HL-60 (cell line): Measurements from ENCODE around the gene HLA-DRB1.

Experiments used
- DNase-seq, 2 experiments: peaks; one replicate each; pipeline ENCODE4 v3.0.0-alpha.2; 2010 to 2020; ENCODE audit warnings: low read depth in 1 of 2, low spot score in 1 of 2
- H3K27ac ChIP-seq: fragments of 250-450 bp; sonication (Bioruptor Pico); replicated peaks from 2 replicates; pipeline ENCODE4 v1.5.1; 2020; ENCODE audit warnings: mild to moderate bottlenecking, moderate library complexity
- H3K27me3 ChIP-seq: fragments of 250-450 bp; sonication (Bioruptor Pico); 2 replicates; pipeline ENCODE4 v1.5.1; 2021; ENCODE audit warnings: mild to moderate bottlenecking, moderate library complexity; ENCODE audit not compliant: insufficient read depth, poor library complexity, severe bottlenecking
- H3K4me3 ChIP-seq: replicated peaks from 2 replicates; pipeline ENCODE4 v1.5.1; 2011; ENCODE audit warnings: mild to moderate bottlenecking, control low read depth, low read length; ENCODE audit not compliant: insufficient read depth
- GABPA ChIP-seq: IDR thresholded peaks from 2 replicates; pipeline ENCODE4 v1.6.1; 2012; ENCODE audit warnings: low read depth
- POLR2AphosphoS5 ChIP-seq: IDR thresholded peaks from 2 replicates; pipeline ENCODE4 v1.6.1; 2012; ENCODE audit warnings: low read depth
- SPI1 ChIP-seq: IDR thresholded peaks from 2 replicates; pipeline ENCODE4 v1.6.1; 2012; ENCODE audit warnings: low read depth, mild to moderate bottlenecking, borderline replicate concordance
- TF ChIP-seq, protein P1 (sequence below): IDR thresholded peaks from one replicate; pipeline ENCODE4 v1.5.1; 2011; ENCODE audit warnings: low read length, control low read depth, inconsistent platforms; ENCODE audit not compliant: insufficient read depth
- TF ChIP-seq, protein P2 (sequence below): IDR thresholded peaks from 2 replicates; pipeline ENCODE4 v1.6.1; 2012; ENCODE audit warnings: low read depth; ENCODE audit not compliant: insufficient replicate concordance

HLA-DRB1 gene

DNA sequence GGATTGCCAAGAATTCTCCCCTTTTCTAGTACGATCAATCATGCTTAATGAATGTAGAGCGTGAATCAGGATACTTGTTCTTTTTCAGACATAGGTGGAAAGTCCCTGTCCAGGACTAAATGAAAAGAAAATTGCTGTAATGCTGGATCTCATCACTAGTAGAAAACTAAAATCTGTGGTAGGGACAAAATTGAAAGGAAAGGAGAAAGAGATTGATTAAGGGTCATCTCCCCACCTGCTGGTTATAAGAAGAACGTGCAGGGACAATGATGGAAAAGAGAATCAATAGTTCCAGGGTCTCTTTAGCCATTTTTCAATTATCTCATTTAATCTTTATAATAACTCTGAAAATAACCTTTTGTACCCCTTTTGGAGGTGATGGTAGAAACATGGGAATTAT is 18.7 kb upstream of the HLA-DRB1 start:
- no peak for TF ChIP-seq GABPA
- TF ChIP-seq, protein P1, sequence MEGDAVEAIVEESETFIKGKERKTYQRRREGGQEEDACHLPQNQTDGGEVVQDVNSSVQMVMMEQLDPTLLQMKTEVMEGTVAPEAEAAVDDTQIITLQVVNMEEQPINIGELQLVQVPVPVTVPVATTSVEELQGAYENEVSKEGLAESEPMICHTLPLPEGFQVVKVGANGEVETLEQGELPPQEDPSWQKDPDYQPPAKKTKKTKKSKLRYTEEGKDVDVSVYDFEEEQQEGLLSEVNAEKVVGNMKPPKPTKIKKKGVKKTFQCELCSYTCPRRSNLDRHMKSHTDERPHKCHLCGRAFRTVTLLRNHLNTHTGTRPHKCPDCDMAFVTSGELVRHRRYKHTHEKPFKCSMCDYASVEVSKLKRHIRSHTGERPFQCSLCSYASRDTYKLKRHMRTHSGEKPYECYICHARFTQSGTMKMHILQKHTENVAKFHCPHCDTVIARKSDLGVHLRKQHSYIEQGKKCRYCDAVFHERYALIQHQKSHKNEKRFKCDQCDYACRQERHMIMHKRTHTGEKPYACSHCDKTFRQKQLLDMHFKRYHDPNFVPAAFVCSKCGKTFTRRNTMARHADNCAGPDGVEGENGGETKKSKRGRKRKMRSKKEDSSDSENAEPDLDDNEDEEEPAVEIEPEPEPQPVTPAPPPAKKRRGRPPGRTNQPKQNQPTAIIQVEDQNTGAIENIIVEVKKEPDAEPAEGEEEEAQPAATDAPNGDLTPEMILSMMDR, result no peak
- TF ChIP-seq SPI1, result no peak

DNA sequence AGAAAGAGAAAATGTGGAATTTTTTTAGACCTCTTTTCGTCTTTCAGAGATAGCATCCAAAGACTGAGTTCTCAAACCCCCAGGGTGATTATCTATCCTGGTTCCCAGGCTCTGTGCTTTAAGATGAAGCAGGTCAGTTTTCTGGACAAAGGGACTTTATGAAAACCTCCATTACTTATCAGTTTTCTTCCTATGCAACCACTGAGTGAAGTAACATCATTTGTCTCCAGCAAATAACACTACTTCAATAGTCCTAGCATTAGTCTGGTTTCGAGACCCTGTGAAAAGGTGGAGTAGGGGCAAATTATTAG is 18.3 kb upstream of the HLA-DRB1 start:
- no peak for DNase-seq
- TF ChIP-seq, protein P1, result no peak
- no peak for TF ChIP-seq POLR2AphosphoS5
- TF ChIP-seq GABPA, result no peak
- TF ChIP-seq SPI1, result no peak
- TF ChIP-seq, protein P2, sequence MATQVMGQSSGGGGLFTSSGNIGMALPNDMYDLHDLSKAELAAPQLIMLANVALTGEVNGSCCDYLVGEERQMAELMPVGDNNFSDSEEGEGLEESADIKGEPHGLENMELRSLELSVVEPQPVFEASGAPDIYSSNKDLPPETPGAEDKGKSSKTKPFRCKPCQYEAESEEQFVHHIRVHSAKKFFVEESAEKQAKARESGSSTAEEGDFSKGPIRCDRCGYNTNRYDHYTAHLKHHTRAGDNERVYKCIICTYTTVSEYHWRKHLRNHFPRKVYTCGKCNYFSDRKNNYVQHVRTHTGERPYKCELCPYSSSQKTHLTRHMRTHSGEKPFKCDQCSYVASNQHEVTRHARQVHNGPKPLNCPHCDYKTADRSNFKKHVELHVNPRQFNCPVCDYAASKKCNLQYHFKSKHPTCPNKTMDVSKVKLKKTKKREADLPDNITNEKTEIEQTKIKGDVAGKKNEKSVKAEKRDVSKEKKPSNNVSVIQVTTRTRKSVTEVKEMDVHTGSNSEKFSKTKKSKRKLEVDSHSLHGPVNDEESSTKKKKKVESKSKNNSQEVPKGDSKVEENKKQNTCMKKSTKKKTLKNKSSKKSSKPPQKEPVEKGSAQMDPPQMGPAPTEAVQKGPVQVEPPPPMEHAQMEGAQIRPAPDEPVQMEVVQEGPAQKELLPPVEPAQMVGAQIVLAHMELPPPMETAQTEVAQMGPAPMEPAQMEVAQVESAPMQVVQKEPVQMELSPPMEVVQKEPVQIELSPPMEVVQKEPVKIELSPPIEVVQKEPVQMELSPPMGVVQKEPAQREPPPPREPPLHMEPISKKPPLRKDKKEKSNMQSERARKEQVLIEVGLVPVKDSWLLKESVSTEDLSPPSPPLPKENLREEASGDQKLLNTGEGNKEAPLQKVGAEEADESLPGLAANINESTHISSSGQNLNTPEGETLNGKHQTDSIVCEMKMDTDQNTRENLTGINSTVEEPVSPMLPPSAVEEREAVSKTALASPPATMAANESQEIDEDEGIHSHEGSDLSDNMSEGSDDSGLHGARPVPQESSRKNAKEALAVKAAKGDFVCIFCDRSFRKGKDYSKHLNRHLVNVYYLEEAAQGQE, result no peak
- Histone ChIP-seq H3K27ac (no peak overlapping the region), H3K27me3 (no peaks in the 10 kb centered on the region), H3K4me3 (no peak overlapping the region)

More for the DNA sequence above, 18.7 kb upstream of the HLA-DRB1 start:
- Histone ChIP-seq H3K4me3 (no peak overlapping the region), H3K27ac (no peak overlapping the region), H3K27me3 (no peaks in the 10 kb centered on the region)
- DNase-seq, result no peak

DNA sequence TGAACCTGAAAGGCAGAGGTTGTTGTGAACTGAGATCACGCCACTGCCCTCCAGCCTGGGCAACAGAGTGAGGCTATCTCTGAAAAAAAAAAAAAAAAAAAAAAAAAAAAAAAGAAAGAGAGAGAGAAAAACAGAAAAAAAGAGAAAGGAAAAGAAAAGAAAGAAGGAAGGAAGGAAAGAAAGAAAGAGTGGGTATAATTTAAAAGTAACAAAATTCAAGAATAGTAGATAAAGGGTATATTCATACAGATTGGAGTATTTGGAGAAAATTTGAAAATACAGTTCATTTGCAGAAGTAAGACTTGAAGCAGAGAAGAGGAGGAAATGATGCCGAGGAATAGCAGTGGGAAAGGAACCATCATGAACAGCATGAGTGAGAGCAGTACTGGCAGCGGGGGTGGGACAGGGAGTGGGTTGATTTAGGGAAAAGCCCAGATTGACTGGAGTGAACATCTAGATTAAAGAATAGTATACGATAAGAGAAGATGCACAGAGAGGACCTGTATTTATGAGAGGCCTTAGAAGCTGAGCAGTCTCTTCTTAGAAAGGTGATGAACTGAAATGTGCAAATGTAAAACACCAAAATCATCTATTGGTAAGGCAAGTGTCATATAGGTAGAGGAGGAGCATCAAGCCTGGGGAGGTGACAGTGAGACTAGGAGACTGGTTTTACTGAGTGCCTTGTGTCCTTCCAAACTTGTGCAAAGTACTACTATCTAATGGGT is 17.8 kb upstream of the HLA-DRB1 start:
- Histone ChIP-seq H3K27ac (no peak overlapping the region), H3K27me3 (no peaks in the 10 kb centered on the region), H3K4me3 (no peak overlapping the region)
- TF ChIP-seq, protein P2, result no peak
- no peak for TF ChIP-seq SPI1
- no peak for TF ChIP-seq GABPA
- TF ChIP-seq, protein P1, result no peak
- no peak for TF ChIP-seq POLR2AphosphoS5
- DNase-seq, result no peak

DNA sequence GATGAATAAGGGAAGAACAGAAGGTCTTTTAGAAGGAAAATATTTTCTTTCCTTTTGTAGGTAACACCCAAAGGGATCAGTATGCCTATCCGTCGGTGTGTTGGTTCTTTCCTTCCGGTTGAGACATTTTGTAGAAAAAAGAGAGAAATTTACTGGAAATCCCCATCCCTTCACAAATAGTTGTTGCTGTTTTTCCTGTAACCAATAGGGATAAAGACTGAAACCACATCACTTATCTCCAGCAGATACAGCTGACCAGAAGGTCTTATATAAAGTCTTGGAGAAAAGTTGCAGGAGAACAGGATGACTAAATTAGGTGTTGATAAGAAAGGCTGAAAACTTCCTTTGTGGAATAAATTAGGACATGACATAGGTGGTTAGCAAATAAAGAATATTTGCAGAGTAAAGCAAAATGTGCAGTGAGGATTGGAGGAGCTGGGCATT is 14.8 kb upstream of the HLA-DRB1 start:
- no peak overlapping the region for H3K27ac ChIP-seq
- TF ChIP-seq POLR2AphosphoS5 (no peak), GABPA (no peak), SPI1 (no peak)
- TF ChIP-seq, protein P2, result no peak
- TF ChIP-seq, protein P1, result no peak
- no peaks in the 10 kb centered on the region for H3K27me3 ChIP-seq
- DNase-seq, result no peak
- H3K4me3 ChIP-seq, result no peak overlapping the region
